ENCODE measurements around the gene SLC6A6. TPM values are rescaled to one million over a fixed set of nuclear protein-coding genes. Genes with fewer than 3 reads are reported as not detected.

Gene SLC6A6
- total RNA-seq, 1 donor from 2014 or later, result 3.8 TPM

DNA sequence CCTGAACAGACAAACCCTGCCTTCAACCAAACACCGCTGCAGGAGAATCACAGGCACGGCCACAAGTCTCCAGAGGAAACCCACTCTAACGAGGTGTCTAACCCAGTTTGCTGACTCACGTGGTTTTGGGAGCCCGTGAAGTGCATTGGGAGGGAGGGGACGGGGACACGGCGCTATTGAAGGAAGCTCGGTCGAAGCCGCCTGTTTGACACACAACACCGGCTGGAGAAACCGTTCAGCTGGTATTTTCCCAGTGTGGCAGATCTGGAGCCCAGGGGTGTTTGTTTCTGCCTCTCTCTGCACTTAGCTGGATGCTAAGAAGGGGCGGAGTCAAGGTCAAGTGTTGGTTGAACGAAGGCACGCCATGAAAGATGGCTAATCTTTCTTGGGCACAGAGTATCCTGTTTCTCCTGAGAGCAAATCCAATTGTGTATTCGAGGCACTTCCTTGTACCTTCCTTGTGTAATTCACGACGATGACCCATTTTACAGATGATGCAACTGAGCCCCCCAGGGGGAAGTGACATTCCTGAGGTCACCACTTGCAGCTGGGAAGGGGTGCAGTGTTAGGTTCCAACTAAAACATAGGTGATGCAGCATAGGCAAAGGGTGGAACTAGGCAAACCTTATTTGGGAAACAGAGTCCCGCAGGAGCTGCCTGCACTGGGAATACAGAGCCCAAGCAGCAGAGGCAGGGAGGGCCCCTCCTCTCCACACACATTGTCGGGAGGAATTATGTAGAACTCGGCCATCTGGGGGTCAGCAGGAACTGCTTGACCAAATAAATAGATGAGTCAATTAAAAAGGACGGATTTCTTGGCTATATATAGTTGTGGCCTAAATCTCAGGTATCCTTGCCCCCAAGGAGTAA, 22.5 kb downstream of the SLC6A6 start:
- no peak for DNase-seq (ENCODE audit: low read depth)
- TF ChIP-seq, protein P1, sequence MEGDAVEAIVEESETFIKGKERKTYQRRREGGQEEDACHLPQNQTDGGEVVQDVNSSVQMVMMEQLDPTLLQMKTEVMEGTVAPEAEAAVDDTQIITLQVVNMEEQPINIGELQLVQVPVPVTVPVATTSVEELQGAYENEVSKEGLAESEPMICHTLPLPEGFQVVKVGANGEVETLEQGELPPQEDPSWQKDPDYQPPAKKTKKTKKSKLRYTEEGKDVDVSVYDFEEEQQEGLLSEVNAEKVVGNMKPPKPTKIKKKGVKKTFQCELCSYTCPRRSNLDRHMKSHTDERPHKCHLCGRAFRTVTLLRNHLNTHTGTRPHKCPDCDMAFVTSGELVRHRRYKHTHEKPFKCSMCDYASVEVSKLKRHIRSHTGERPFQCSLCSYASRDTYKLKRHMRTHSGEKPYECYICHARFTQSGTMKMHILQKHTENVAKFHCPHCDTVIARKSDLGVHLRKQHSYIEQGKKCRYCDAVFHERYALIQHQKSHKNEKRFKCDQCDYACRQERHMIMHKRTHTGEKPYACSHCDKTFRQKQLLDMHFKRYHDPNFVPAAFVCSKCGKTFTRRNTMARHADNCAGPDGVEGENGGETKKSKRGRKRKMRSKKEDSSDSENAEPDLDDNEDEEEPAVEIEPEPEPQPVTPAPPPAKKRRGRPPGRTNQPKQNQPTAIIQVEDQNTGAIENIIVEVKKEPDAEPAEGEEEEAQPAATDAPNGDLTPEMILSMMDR (IDR thresholded peaks at IDR 0.05; ENCODE audit: insufficient read depth, low read length, poor library complexity, severe bottlenecking), result no peak
- no peak overlapping the region for H3K4me3 ChIP-seq (ENCODE audit: low read depth, low read length)
- H3K36me3 ChIP-seq (ENCODE audit: control insufficient read depth, insufficient read depth, low read length), result peaks cover 6% of the 10 kb centered on the region
- no peaks in the 10 kb centered on the region for H3K27me3 ChIP-seq (ENCODE audit: control insufficient read depth, insufficient read depth, low read length)

DNA sequence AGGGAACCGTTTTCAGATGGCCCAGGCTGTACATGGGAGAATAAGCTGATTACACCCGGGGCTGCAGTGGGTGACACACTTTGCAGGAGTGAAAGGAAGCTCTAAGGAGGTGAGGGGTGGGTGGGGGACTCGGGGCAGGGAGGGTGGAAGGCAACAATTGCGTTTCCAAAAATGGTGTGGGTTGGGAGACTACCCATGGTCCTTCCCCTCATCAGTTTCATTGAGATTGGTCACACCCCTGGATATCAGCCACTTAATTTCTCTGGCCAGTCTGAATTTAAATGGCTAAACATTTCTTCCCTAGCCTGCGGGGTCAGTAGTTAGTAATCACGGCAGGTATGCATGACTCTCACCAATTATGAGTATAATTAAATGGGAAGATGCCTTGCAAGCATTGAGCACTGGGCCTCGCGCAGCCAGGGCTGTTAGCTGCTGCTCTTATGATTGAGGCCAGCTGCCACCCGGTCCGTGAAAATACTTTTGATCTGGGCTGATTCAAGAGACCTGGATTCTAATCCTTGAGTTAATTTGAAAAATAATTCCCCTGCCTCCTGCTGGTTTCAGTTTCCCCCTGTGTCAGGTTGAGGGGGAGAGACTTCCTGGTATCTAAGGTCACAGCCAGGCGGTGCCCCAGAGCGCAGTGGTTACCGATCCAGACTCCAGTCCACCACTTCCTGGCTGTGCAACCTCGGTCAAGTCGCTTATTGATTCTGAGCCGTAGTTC, 23.3 kb downstream of the SLC6A6 start:
- no peak for DNase-seq (ENCODE audit: low read depth)
- TF ChIP-seq, protein P1 (IDR thresholded peaks at IDR 0.05; ENCODE audit: insufficient read depth, low read length, poor library complexity, severe bottlenecking), result no peak
- H3K4me3 ChIP-seq (ENCODE audit: low read depth, low read length), result no peak overlapping the region
- H3K36me3 ChIP-seq (ENCODE audit: control insufficient read depth, insufficient read depth, low read length), result peaks cover 6% of the 10 kb centered on the region
- no peaks in the 10 kb centered on the region for H3K27me3 ChIP-seq (ENCODE audit: control insufficient read depth, insufficient read depth, low read length)

DNA sequence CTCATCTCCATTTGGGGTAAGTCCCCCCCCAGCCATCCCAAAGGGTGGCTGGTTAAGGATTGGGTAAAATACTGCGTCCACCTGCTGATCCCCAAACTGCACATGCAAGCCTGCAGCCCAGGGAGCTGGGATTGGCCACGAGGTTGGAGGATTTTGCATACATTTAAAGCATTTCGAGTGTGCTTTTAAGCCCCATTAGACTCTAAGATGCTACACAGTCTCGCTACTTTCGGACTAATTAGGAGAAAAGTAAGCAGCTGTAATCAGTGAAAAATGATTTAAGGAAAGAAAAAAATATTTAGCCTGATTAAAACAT, 23.9 kb downstream of the SLC6A6 start:
- no peak for DNase-seq (ENCODE audit: low read depth)

DNA sequence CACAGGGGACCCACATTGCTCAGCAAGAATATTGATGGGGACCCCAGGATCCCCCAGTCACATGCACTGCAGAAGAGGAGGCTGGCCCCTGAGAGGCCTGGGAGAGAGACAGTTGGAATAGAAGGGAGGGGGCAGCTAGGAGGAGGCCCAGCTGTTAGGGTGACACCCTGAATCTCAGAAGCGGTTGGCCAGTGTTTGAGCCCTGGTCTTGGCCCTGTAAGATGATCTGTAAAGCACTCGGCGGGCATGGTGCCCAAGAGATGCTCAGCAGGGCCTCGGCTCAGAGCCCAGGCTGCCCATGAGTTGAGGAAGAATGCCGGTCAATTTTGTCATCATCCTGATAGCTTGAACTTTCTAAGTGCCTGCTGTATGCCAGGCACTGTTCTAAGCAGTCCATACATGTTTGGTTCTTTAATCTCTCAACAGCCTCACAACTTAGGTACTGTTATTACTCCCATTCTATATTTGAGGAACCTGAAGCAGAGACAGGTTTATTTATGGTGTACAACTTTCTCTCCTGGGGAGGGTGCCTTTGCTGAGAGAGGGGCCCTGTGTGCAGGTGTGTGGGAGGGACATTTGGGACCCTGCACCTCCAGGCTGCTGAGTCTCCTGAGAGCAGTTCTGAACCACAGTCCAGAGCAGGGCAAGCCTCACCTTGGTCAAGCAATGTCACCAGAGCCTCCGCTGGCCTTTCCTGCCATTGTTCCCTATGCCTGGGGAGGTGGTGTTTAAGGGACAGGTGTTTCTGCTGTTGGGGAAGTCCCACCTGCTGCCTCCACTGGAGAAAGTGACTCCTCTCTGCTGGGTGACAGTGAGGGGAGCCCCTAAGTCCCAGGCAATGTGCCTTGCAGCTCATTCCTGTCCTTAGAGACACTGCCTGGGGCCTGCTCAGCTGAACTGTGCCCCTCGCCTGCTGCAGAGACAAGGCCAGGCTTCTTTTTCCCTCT, 26.0 kb downstream of the SLC6A6 start:
- no peak overlapping the region for H3K4me3 ChIP-seq (ENCODE audit: low read depth, low read length)
- TF ChIP-seq, protein P1 (IDR thresholded peaks at IDR 0.05; ENCODE audit: insufficient read depth, low read length, poor library complexity, severe bottlenecking), result no peak
- peaks cover under 1% of the 10 kb centered on the region for H3K36me3 ChIP-seq (ENCODE audit: control insufficient read depth, insufficient read depth, low read length)
- H3K27me3 ChIP-seq (ENCODE audit: control insufficient read depth, insufficient read depth, low read length), result no peaks in the 10 kb centered on the region
- no peak for DNase-seq (ENCODE audit: low read depth)

More for the DNA sequence above, 23.9 kb downstream of the SLC6A6 start:
- Histone ChIP-seq H3K4me3 (ENCODE audit: low read depth, low read length) (no peak overlapping the region), H3K27me3 (ENCODE audit: control insufficient read depth, insufficient read depth, low read length) (no peaks in the 10 kb centered on the region), H3K36me3 (ENCODE audit: control insufficient read depth, insufficient read depth, low read length) (peaks cover 5% of the 10 kb centered on the region)
- TF ChIP-seq, protein P1 (IDR thresholded peaks at IDR 0.05; ENCODE audit: insufficient read depth, low read length, poor library complexity, severe bottlenecking), result no peak

DNA sequence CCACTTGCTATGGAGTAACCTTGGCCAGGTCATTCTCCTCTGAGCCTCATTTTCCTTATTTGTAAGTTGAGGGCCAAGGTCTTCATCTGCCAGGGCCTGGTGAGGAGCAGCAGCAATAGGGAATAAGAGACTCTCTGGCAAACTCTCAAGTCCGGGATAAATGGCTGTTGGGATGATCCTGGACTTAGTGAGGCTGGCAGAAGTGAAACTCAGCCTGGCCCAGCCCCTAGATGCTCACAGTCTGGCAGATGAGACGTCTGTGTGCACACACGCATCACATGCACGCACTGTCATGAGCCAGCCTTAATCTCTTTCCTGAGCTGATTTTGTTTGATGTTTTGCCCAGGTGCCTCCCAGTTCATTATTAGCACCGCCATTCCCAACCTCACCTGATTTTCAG, 26.8 kb downstream of the SLC6A6 start:
- Histone ChIP-seq H3K4me3 (ENCODE audit: low read depth, low read length) (no peak overlapping the region), H3K27me3 (ENCODE audit: control insufficient read depth, insufficient read depth, low read length) (no peaks in the 10 kb centered on the region), H3K36me3 (ENCODE audit: control insufficient read depth, insufficient read depth, low read length) (no peaks in the 10 kb centered on the region)
- DNase-seq (ENCODE audit: low read depth), result no peak
- TF ChIP-seq, protein P1 (IDR thresholded peaks at IDR 0.05; ENCODE audit: insufficient read depth, low read length, poor library complexity, severe bottlenecking), result no peak
